Limb (tissue), 2 donors: ENCODE measurements around the gene POLR1B.
A peak's percentile ranks its signal among the peaks of the same experiment; 100 is the strongest.
"Not testable (repeated sequence)": the region's sequence is repeated elsewhere in the genome, so short reads cannot be mapped to it uniquely, and the experiment has no call there.

Experiments
- DNase-seq, 2 donors: peaks; one replicate each; pipeline ENCODE4 v3.0.0-alpha.2; 2016; ENCODE audit errors: extremely low spot score in 2 of 2

POLR1B gene

DNA sequence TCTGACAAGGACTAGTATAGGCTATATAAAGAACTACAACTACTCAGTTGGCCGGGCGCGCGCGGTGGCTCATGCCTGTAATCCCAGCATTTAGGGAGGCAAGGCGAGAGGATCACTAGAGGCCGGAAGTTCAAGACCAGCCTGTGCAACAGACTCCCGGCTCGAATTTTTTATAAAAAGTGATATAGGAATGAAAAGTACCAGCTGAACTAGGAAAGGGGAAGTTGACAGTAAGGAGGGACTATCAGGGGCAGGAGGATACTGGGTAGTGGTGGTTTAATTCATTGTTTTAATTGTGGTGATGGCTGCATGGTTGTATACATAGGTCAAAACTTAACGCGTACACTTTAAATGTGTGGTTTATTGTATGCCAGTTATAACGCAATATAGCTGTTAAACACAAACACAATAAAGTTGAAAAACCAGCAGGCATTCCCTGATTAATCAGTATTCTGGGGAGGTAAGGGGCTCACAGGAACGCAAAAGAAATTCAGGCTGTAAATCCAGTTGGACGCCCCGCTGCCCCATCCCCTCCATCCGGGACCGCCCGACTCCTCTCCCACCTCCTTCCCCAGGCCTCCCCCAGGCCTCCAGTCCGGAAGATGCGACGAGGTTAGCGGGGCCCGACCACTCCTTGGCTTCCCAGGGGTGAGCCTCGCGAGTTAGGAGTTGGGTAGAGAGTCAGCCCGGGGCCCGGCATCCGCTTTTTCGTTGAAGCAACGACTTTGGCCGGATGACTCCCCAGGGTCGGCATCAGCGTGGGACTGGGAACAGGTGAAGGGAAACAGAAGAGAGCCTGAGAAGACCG lies 746 bp upstream of the POLR1B start:
- DNase-seq: peak; percentile 80 to 89

DNA sequence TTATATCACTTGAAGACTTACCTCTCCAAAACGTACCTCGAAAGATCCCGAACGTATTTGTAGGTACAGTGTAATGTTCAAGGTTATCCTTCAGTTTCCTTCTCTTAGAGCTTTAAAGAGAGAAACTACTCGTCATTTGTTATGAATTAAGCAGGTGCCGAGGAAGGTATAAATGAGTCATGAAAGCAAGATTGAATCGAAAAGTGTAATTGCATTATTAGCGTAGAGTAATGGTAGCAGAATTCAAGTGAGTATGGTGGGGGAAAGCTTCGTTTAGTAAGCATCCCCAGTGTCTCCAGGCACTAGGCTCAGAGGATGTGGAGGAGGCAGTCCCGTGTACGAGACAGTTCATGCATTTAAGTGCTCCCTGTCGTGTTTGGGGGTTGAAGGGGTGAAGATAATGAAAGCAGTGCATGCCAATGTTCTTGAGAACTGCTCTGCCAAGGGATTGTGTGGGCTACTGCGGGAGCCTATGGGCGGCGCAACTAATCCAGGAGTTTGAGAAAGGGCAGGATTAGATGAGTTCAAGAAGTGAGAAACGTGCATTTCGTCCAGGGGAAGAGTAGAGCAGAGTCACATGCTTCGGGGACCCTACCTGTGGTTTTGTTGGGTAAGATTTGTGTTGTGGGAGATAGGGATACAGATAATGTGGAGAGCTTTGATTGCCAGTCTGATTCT lies 858 bp downstream of the POLR1B start:
- DNase-seq: no peak

DNA sequence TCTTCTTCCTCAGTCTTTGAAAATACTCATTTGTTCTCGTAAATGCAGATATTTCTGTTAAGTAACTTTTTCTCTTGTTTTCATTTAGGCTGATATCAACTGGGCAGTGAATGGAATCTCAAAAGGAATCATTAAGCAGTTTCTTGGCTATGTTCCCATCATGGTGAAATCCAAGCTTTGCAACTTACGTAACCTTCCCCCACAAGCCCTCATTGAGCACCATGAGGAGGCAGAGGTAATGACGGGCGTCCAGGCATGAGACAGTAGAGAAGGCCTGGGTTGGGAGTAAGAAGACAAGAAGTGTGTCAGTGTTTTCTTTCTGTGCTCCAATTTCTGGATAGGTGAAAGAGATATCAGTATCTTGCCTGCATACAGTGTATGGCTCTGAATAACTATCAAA lies 5.1 kb downstream of the POLR1B start:
- no peak for DNase-seq

DNA sequence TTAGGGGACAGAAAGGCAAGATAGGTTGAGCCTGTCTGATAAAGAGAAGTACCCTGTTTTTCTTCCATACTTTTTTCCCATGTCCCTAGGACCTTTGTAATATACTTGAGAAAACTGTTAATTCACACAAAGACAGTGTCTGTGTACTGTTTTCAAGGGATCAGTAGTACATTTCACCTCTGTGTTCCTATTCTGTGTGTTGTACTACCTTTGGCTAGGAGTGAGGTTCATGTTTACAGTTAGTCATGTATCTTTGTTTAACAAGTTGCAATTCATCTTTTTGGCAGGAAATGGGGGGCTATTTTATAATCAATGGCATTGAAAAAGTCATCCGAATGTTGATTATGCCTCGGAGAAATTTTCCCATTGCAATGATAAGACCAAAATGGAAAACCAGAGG lies 6.7 kb downstream of the POLR1B start:
- DNase-seq: no peak

DNA sequence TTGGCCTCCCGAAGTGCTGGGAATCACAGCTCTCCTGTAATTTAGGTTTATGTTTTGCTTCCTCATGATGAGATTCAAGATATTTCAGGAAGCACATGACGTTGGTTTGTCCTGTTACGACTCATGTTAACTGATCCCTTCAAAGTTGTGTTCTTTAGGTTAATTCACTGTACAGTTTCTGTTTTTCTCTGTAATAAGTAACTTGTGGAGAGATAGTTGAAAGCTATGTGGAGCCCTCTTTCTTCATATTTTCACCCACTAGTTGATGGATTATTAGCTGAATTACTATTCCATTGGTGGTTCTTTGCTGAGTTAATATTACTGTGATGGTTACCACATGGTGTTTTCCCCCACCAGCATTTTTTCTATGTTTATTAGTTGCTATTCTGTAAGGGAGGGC lies 23.8 kb downstream of the POLR1B start:
- no peak for DNase-seq

DNA sequence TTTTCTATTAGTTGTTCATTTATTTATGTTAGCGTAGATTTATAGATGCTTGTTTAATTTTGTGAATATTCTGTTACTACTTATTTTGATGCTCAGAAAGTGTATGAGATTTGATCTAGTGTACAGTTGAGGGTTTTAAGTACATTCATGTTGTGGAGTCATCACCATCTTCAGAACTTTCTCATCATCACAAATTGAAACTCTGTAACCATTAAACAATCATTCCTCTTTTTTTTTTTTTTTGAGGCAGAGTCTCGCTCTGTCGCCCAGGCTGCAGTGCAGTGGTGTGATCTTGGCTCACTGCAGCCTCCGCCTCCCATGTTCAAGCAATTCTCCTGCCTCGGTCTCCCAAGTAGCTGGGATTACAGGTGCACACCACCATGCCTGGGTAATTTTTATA lies 24.2 kb downstream of the POLR1B start:
- DNase-seq: not testable (repeated sequence)

DNA sequence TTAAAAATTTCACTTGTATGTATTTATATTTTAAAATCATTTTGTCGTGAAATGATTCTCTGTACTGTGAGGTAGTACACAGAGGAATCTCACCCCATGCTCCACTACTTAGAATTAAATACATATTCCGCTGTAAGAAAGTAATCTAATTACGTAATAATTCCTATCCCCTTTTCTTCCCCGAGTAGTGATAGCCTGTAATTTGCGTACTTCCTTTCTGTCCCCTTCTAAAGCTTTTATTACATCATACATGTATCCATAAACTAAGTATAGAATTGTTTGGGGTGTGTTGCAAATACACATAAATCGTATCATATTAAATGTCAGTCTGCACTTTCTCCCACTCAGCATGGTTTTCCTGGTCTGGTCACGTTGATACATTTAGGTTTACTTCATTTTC lies 29.7 kb downstream of the POLR1B start:
- DNase-seq: no peak

DNA sequence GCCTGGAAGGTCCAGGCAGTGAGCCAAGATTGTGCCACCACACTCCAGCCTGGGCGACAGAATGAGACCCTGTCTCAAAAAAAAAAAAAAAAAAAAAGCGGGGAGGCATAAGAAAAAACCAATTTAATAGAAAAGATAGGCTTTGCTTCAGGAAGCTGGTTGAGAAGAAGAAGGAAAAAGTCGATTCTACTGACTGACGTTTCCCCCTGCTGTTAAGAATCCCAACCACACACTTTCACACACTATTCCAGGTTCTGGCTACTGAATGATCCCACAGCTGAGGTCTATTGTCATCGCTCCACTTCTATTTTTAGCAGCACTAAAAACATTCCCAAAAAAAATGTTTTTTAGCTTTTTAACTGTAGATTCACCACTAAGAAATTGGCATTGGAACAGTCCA lies 35.5 kb downstream of the POLR1B start:
- DNase-seq: no peak

DNA sequence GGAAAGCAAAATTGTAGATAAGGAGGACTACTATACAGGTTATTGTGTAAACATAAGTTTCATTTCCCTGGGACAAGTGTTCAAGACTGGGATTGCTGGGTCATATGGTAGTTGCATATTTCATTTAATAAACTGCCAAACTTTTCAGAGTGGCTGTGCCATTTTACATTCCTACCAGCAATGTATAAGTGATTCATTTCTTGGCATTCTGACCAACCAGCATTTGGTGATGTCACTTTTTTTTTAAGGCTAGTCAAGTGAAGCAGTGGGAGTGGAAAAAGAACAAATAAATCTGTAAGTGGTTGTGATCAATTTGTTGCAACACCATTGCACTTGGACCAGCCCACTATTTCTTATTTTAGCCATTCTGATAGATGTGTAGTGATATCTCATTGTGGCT lies 37.0 kb downstream of the POLR1B start:
- DNase-seq: no peak

DNA sequence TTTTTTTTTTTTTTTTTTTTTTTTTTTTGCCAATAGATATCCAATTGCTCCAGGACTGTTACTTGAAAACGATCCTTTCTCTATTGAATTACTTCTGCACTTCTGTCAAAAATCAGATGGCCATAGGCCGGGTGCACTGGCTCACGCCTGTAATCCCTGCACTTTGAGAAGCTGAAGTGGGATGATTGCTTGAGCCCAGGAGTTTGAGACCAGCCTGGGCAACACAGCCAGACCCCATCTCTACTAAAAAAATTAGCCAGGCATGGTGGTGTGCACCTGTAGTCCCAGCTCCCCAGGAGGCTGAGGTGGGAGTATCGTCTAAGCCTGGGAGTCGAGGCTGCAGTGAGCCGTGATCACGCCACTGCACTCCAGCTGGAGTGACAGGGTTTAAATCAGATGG lies 37.8 kb downstream of the POLR1B start:
- DNase-seq: no peak

DNA sequence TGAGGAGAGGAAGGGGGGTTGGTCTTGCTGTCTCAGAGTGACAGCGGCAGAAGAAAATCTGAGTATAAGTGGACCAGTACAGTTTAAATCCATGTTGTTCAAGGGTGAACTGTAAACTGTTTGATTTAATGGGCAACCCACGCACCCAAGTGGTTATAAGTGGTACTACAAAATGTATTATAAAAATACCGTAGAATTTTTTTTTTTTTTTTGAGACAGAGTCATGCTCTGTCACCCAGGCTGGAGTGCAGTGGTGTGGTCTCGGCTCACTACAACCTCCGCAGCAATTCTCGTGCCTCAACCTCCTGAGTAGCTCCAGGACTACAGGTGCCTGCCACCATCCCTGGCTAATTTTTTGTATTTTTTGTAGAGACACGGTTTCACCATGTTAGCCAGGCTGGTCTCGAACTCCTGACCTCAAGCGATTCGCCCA lies 40.1 kb downstream of the POLR1B start:
- peak in 1 of 2 donors; percentile 71 for DNase-seq

DNA sequence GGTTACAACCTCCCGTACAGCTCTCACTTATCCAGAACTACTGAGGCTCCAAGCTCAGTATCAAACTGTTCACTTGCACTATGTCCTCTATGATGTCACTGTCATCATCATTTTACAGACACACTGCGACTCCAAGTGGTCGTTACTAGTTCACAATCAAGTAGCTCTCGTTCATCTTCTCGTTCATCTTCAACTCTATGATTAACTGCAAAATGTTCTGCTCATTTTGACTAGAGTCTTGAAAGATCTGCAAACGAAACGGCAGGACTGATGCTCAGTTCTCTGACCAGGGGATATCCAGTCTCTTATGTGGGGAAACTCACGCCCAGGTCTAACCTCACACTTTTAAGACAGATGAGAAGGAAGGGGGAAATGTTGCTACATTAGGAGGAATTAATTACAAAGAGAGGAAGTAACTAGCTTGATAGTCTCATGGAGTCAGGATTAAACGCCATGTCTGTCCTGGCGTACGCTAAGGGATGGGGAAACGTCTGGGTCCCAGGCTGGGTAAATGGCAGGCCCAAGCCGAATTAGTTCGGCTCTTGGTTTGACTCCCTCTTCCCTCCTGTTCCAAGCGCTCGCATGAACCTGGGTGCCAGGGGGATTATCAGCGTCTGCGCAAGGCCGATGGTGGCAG lies 41.4 kb downstream of the POLR1B start:
- DNase-seq: no peak

DNA sequence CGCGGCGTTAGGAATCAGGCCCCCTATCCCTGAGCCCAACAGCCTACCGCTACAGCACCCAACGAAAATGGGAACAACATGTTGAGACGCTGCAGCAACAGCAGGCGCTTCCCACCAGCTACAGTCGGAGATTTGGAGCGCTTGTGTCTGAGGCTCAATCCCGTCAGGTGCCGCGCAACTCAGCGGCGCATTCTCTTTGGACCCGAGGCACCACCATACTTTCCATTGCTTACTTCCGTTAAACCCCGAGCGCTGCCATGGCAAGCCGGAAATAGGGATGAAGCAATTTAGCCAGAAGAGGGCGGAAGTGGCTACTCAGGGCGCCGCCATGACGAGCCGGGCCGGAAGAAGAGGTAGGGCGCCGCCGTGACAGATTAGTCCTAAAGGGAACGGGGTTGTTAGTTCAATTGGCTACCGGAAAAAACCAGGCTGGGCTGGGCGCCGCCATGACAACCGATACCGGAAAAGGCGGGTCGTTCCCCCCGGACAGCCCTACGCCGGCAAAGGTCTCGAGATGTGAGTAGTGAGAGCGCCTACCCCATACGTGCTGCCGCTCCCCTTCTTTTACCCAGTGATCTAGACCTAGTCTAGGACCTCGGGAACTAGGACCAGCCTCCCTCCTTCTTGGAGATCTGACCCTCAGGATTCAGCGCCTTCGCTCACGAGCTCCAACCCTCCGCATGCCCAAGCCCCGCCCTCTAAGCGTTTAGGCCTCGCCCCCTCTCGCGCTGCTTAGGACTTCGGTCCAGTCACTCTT lies 42.0 kb downstream of the POLR1B start, which contains the start of gene CHCHD5:
Gene CHCHD5, plus strand, starts transcription at position 476 of the 757 bp plus-strand sequence. Its CDS starts 39 bp downstream, at position 515.
- DNase-seq: peak; percentile 95 to 96

DNA sequence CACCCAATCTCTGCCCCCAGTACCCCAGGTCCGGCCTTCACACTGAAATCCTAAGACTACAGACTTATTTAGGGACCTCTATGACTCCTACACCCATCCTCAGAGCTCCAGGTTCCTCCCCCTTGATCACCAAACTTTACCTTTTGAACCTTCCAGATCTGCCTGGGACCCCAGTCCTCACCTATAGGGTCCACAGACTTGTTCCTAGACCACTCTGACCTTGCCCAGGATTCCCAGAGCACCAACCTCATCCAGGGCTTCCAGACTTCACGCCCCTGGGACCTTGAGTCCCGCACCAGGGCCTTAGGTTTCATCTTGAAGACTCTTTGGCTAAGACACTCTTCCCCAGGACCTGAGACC lies 42.6 kb downstream of the POLR1B start:
- DNase-seq: no peak

DNA sequence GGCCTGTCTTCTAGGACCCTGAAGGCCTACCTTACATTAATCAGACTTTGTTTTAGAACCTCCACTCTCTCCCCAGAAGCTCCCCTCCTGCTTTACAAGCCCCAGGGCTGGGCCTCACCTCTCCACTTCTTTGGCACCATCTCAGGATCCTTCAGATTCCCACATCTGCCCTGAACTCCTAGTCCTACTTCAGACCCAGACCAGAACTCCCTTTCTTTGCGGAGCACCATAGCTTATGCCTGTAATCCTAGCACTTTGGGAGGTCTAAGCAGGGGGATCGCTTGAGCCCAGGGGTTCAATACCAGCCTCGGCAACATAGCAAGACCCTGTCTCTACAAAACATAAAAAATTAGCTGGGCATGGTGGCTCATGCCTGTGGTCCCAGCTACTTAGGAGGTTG lies 43.1 kb downstream of the POLR1B start:
- no peak for DNase-seq

DNA sequence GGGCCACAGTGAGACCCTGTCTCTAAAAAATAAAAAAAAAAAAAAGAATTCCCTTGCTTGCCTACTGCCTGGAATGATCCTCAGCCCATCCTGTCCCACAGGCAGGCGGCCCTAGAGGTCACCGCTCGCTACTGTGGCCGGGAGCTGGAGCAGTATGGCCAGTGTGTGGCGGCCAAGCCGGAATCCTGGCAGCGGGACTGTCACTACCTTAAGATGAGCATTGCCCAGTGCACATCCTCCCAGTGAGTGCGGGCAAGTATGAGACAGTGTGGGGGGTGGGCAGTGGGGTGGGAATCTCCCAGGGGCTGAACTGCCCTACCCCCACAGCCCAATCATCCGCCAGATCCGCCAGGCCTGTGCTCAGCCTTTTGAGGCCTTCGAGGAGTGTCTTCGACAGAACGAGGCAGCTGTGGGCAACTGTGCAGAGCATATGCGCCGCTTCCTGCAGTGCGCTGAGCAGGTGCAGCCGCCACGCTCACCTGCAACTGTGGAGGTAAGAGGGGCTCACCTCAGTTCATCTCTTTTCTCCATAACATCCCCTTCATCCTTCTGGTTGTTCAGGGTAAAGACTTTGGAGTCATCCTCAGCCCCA lies 43.7 kb downstream of the POLR1B start:
- DNase-seq: no peak

DNA sequence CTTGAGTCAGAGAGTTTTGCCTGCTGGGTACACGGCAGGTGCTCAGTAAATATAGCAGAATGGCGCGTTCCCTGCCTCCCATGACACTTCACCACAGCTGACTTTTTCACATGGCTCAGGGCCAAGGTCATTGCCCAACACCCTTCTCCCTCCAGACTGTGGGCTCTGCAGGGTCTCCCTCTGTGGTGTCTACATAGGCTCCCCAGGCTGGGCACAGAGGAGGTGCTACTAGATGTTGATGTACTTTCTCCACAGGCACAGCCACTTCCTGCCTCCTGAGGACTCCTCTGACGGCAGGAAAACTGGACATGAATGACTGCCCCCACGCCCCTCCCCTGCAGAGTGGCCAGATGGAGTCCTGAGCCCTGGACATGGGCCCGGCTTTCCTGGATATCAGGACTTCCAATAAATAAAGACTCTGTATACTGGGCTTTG lies 46.4 kb downstream of the POLR1B start:
- DNase-seq: no peak

DNA sequence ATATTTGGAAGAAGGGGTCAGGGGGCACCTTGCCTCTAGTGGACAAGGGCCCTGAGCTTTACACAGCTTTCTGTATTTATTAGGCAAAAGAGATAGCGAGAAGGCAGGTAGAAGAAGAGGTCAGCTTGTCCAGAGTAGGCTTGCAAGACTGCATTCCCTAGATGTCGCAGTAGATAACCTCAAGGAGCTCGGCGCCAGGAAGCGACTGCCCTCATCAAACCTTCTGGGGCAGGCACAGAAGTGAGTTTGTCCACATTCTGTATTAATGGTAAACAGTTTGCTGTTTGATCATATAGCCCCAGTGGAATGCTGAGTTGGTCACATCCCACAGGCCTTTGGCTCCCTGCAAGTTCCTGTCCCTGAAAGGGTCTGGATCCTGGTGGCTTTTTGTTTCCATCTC lies 49.1 kb downstream of the POLR1B start:
- no peak for DNase-seq

DNA sequence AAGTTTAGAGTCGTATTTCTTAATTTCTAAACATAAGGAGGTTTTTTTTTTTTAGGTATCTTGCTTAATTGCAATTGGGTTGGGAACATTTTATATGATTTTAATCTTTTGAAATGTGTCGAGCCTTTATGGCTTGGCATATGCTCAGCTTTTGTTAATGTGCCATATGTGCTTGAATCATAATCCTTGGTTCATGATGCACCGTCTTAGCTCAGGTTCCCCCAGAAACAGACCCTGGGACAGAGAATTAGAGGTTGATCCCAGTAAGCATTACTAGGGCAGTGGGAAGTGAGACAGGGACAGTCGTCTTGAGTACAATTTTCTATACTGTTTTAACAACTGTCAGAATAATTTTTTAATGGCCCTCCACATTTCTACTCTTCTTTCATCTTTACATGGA lies 51.5 kb downstream of the POLR1B start:
- no peak for DNase-seq

DNA sequence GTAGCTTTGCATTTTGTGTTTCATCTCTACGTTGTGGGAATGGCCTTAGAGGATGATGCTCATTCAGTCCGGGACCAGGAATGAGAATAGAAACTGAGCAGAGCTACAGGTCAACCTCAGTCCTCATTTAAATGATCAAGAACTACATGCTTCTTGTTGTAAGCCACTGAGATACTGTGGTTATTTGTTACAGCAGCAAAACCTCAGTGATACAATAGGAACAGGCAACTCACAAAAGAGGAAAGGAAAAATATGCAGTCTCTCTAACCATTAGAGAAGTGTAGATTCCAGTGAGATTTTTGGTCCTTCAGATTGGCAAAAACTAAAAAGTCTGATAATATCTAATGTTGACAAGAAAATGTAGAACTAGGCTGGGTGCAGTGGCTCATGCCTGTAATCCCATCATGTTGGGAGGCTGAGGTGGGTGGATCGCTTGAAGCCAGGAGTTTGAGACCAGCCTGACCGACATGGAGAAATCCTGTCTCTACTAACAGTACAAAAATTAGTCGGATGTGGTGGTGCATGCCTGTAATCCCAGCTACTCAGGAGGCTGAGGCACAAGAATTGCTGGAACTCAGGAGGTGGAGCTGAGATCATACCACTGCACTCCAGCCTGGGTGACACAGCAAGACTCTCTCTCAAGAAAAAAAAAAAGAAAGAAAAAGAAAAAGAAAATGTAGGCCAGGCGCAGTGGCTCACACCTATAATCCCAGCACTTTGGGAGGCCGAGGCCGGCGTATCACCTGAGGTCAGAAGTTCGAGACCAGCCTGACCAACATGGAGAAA lies 55.5 kb downstream of the POLR1B start:
- no peak for DNase-seq

DNA sequence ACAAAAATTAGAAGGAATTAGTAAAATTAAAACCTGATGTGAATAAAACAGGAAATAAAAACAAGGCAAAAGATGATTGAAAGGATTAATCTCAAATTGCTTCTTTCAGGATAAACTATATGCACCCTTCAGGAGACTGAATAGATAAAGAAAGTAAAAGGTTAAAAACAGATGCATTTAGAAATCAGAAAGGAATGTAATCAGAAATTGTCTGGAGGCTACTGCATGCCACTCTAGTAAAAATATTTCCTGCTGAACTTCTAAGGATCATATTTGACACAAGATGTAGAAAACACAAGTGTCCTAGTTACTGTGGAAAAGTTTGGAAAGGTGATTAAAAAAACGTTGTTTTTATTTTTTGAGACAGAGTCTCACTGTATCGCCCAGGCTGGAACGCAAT lies 58.4 kb downstream of the POLR1B start:
- no peak for DNase-seq
